Osteoblast (primary cell): ENCODE measurements around the gene MROH2A. TPM values are rescaled to one million over a fixed set of nuclear protein-coding genes. Genes with fewer than 3 reads are reported as not detected.

Experiments
- DNase-seq: peaks from one replicate; pipeline ENCODE4 v3.0.0; 2011; ENCODE audit warnings: low spot score, mixed read lengths; ENCODE audit not compliant: insufficient read length; ENCODE audit errors: missing footprints
- H2AFZ ChIP-seq: 2 replicates; pipeline ENCODE4 v1.6.0; 2011; ENCODE audit warnings: mild to moderate bottlenecking, low read length
- H3K27ac ChIP-seq: 2 replicates; pipeline ENCODE4 v1.5.1; 2011; ENCODE audit warnings: mild to moderate bottlenecking, low read depth, low read length, moderate library complexity
- H3K27me3 ChIP-seq: 2 replicates; pipeline ENCODE4 v1.6.0; 2012; ENCODE audit warnings: mild to moderate bottlenecking, control low read depth, inconsistent platforms, low read length, moderate library complexity; ENCODE audit not compliant: insufficient read depth
- H3K36me3 ChIP-seq: 2 replicates; pipeline ENCODE4 v1.5.1; 2011; ENCODE audit warnings: mild to moderate bottlenecking, low read length, control low read depth, moderate library complexity; ENCODE audit not compliant: insufficient read depth
- H3K4me1 ChIP-seq: 2 replicates; pipeline ENCODE4 v1.5.1; 2011; ENCODE audit warnings: mild to moderate bottlenecking, low read length, control low read depth, moderate library complexity; ENCODE audit not compliant: insufficient read depth
- H3K4me2 ChIP-seq: 2 replicates; pipeline ENCODE4 v1.6.0; 2011; ENCODE audit warnings: mild to moderate bottlenecking, low read length; ENCODE audit not compliant: insufficient read depth
- H3K4me3 ChIP-seq: fragments of 200-600 bp; sonication (generic); 3 replicates; pipeline ENCODE4 v1.5.1; 2012; ENCODE audit warnings: mild to moderate bottlenecking, low read length, inconsistent platforms; ENCODE audit not compliant: insufficient read depth
- H3K79me2 ChIP-seq: 2 replicates; pipeline ENCODE4 v1.6.0; 2012; ENCODE audit warnings: mild to moderate bottlenecking, low read length, control low read depth, inconsistent platforms; ENCODE audit not compliant: insufficient read depth
- H3K9me3 ChIP-seq: 2 replicates; pipeline ENCODE4 v1.5.1; 2011; ENCODE audit warnings: low read depth, low read length, control low read depth
- H4K20me1 ChIP-seq: 2 replicates; pipeline ENCODE4 v1.6.0; 2012; ENCODE audit warnings: mild to moderate bottlenecking, low read length, control low read depth; ENCODE audit not compliant: insufficient read depth
- CTCF ChIP-seq: IDR thresholded peaks from 2 replicates; pipeline ENCODE4 v1.5.1; 2011; ENCODE audit warnings: mild to moderate bottlenecking, low read depth, low read length, moderate library complexity; ENCODE audit errors: extremely low read depth
- total RNA-seq: library from RNA; depleted of rRNA; stranded (reverse); fragments of >200 nt; gene quantifications from 2 replicates; pipeline ENCODE4 v1.2.3, GENCODE V29; 2012

Gene MROH2A
- total RNA-seq, 1 donor = not detected

GRCh38 chr2:233830111-233830802 lies 52.1 kb downstream of the MROH2A start:
- TF ChIP-seq CTCF = no peak
- Histone ChIP-seq H3K4me2 (no peak overlapping the region), H3K4me3 (no peak overlapping the region), H3K4me1 (peaks cover 4% of the 10 kb centered on the region), H3K79me2 (no peaks in the 10 kb centered on the region), H3K27me3 (no peaks in the 10 kb centered on the region), H3K36me3 (no peaks in the 10 kb centered on the region), H4K20me1 (no peaks in the 10 kb centered on the region), H3K9me3 (no peaks in the 10 kb centered on the region), H2AFZ (no peak overlapping the region), H3K27ac (no peak overlapping the region)
- DNase-seq = peak; percentile 47

- Histone ChIP-seq H4K20me1 (no peaks in the 10 kb centered on the region), H3K4me1 (peaks cover 4% of the 10 kb centered on the region), H3K27ac (no peak overlapping the region), H2AFZ (no peak overlapping the region), H3K4me2 (no peak overlapping the region), H3K9me3 (no peaks in the 10 kb centered on the region), H3K27me3 (no peaks in the 10 kb centered on the region), H3K79me2 (peaks cover 6% of the 10 kb centered on the region), H3K4me3 (no peak overlapping the region), H3K36me3 (no peaks in the 10 kb centered on the region)
- peak; percentile 17 for DNase-seq
- no peak for TF ChIP-seq CTCF
Measured at GRCh38 chr2:233831011-233831721, 53.0 kb downstream of the MROH2A start.

- peaks cover 4% of the 10 kb centered on the region for H3K4me1 ChIP-seq
- DNase-seq = peak; percentile 22
- no peaks in the 10 kb centered on the region for H3K36me3 ChIP-seq
- H3K79me2 ChIP-seq = peaks cover 11% of the 10 kb centered on the region
- no peaks in the 10 kb centered on the region for H4K20me1 ChIP-seq
- TF ChIP-seq CTCF = no peak
- no peaks in the 10 kb centered on the region for H3K27me3 ChIP-seq
- no peak overlapping the region for H3K4me2 ChIP-seq
- peak overlapping the region; percentile 31 for H3K27ac ChIP-seq
- H2AFZ ChIP-seq = no peak overlapping the region
- H3K9me3 ChIP-seq = no peaks in the 10 kb centered on the region
- H3K4me3 ChIP-seq = no peak overlapping the region
Measured at GRCh38 chr2:233831861-233832260, 53.7 kb downstream of the MROH2A start.

GRCh38 chr2:233832414-233832813 lies 54.3 kb downstream of the MROH2A start:
- peaks cover 4% of the 10 kb centered on the region for H3K4me1 ChIP-seq
- H3K79me2 ChIP-seq = peaks cover 15% of the 10 kb centered on the region
- peak overlapping the region; percentile 31 for H3K27ac ChIP-seq
- peaks cover 1% of the 10 kb centered on the region for H3K36me3 ChIP-seq
- no peak overlapping the region for H3K4me3 ChIP-seq
- no peaks in the 10 kb centered on the region for H3K27me3 ChIP-seq
- no peak for TF ChIP-seq CTCF
- no peak overlapping the region for H3K4me2 ChIP-seq
- no peaks in the 10 kb centered on the region for H4K20me1 ChIP-seq
- peak overlapping the region; percentile 43 for H2AFZ ChIP-seq
- peak; percentile 87 for DNase-seq
- no peaks in the 10 kb centered on the region for H3K9me3 ChIP-seq
